ENCODE measurements around the gene GRID1.

The GRID1 gene

GRCh38 chr10:86353506-86354485 lies 12.8 kb downstream of the GRID1 start:
- no peak overlapping the region for H3K9ac ChIP-seq (ENCODE audit: low read length)
- TF ChIP-seq CTCF (IDR thresholded peaks at IDR 0.05; ENCODE audit: low read length) (no peak), EZH2 (optimal IDR thresholded peaks at IDR 0.05; ENCODE audit: low read depth, low read length) (no peak), EZH2phosphoT487 (IDR thresholded peaks at IDR 0.05; ENCODE audit: low read length) (no peak)
- no peak overlapping the region for H3K4me3 ChIP-seq (ENCODE audit: low read length)
- H3K27ac ChIP-seq (ENCODE audit: low read length), result no peak overlapping the region
- H3K9me3 ChIP-seq (replicated peaks; ENCODE audit: insufficient read depth, low read length), result no peaks in the 10 kb centered on the region
- H3K36me3 ChIP-seq (replicated peaks; ENCODE audit: insufficient read depth, low read length), result no peaks in the 10 kb centered on the region
- no peak overlapping the region for H2AFZ ChIP-seq (ENCODE audit: low read length)
- no peaks in the 10 kb centered on the region for H3F3A ChIP-seq (ENCODE audit: insufficient read depth, low read length)
- no peaks in the 10 kb centered on the region for H3K79me2 ChIP-seq (ENCODE audit: low read length)
- H3K27me3 ChIP-seq (replicated peaks; ENCODE audit: insufficient read depth, low read length), result no peaks in the 10 kb centered on the region; the same call in 1 of the 2 replicates
- no peaks in the 10 kb centered on the region for H3K4me1 ChIP-seq (ENCODE audit: low read length)
- no peak for DNase-seq
- H3K4me2 ChIP-seq (ENCODE audit: low read depth, low read length), result no peak overlapping the region
- H4K20me1 ChIP-seq (ENCODE audit: insufficient read depth, low read length), result no peaks in the 10 kb centered on the region
- no peaks in the 10 kb centered on the region for H3K9me2 ChIP-seq (replicated peaks; ENCODE audit: insufficient read depth, low read length)

- TF ChIP-seq CTCF (IDR thresholded peaks at IDR 0.05; ENCODE audit: low read length) (no peak), EZH2 (optimal IDR thresholded peaks at IDR 0.05; ENCODE audit: low read depth, low read length) (no peak), EZH2phosphoT487 (IDR thresholded peaks at IDR 0.05; ENCODE audit: low read length) (no peak)
- H3K9me3 ChIP-seq (replicated peaks; ENCODE audit: insufficient read depth, low read length), result no peaks in the 10 kb centered on the region
- no peak overlapping the region for H3K9ac ChIP-seq (ENCODE audit: low read length)
- H4K20me1 ChIP-seq (ENCODE audit: insufficient read depth, low read length), result no peaks in the 10 kb centered on the region
- H3K36me3 ChIP-seq (replicated peaks; ENCODE audit: insufficient read depth, low read length), result no peaks in the 10 kb centered on the region
- no peak for DNase-seq
- no peaks in the 10 kb centered on the region for H3K4me1 ChIP-seq (ENCODE audit: low read length)
- H3K4me2 ChIP-seq (ENCODE audit: low read depth, low read length), result no peak overlapping the region
- no peaks in the 10 kb centered on the region for H3K79me2 ChIP-seq (ENCODE audit: low read length)
- no peaks in the 10 kb centered on the region for H3F3A ChIP-seq (ENCODE audit: insufficient read depth, low read length)
- no peak overlapping the region for H3K4me3 ChIP-seq (ENCODE audit: low read length)
- H2AFZ ChIP-seq (ENCODE audit: low read length), result no peak overlapping the region
- no peak overlapping the region for H3K27ac ChIP-seq (ENCODE audit: low read length)
- no peaks in the 10 kb centered on the region for H3K9me2 ChIP-seq (replicated peaks; ENCODE audit: insufficient read depth, low read length)
- H3K27me3 ChIP-seq (replicated peaks; ENCODE audit: insufficient read depth, low read length), result no peaks in the 10 kb centered on the region; the same call in 1 of the 2 replicates
Observed at GRCh38 chr10:86350897-86351296, 15.7 kb downstream of the GRID1 start.

- H3K4me2 ChIP-seq (ENCODE audit: low read depth, low read length), result no peak overlapping the region
- no peaks in the 10 kb centered on the region for H3K36me3 ChIP-seq (replicated peaks; ENCODE audit: insufficient read depth, low read length)
- H3K9ac ChIP-seq (ENCODE audit: low read length), result no peak overlapping the region
- no peaks in the 10 kb centered on the region for H3K9me3 ChIP-seq (replicated peaks; ENCODE audit: insufficient read depth, low read length)
- no peak overlapping the region for H3K4me3 ChIP-seq (ENCODE audit: low read length)
- H3F3A ChIP-seq (ENCODE audit: insufficient read depth, low read length), result no peaks in the 10 kb centered on the region
- H3K4me1 ChIP-seq (ENCODE audit: low read length), result no peaks in the 10 kb centered on the region
- no peaks in the 10 kb centered on the region for H4K20me1 ChIP-seq (ENCODE audit: insufficient read depth, low read length)
- H3K9me2 ChIP-seq (replicated peaks; ENCODE audit: insufficient read depth, low read length), result no peaks in the 10 kb centered on the region
- DNase-seq, result no peak
- H3K27me3 ChIP-seq (replicated peaks; ENCODE audit: insufficient read depth, low read length), result no peaks in the 10 kb centered on the region; the same call in 1 of the 2 replicates
- no peak overlapping the region for H2AFZ ChIP-seq (ENCODE audit: low read length)
- no peaks in the 10 kb centered on the region for H3K79me2 ChIP-seq (ENCODE audit: low read length)
- H3K27ac ChIP-seq (ENCODE audit: low read length), result no peak overlapping the region
- TF ChIP-seq CTCF (IDR thresholded peaks at IDR 0.05; ENCODE audit: low read length), result no peak
- TF ChIP-seq EZH2phosphoT487 (IDR thresholded peaks at IDR 0.05; ENCODE audit: low read length), result no peak
- TF ChIP-seq EZH2 (optimal IDR thresholded peaks at IDR 0.05; ENCODE audit: low read depth, low read length), result no peak
Observed at GRCh38 chr10:86349940-86350630, 16.5 kb downstream of the GRID1 start.
